Measurements from ENCODE around the gene SF3A2.
A peak's percentile ranks its signal among the peaks of the same experiment; 100 is the strongest.

The SF3A2 gene

DNA sequence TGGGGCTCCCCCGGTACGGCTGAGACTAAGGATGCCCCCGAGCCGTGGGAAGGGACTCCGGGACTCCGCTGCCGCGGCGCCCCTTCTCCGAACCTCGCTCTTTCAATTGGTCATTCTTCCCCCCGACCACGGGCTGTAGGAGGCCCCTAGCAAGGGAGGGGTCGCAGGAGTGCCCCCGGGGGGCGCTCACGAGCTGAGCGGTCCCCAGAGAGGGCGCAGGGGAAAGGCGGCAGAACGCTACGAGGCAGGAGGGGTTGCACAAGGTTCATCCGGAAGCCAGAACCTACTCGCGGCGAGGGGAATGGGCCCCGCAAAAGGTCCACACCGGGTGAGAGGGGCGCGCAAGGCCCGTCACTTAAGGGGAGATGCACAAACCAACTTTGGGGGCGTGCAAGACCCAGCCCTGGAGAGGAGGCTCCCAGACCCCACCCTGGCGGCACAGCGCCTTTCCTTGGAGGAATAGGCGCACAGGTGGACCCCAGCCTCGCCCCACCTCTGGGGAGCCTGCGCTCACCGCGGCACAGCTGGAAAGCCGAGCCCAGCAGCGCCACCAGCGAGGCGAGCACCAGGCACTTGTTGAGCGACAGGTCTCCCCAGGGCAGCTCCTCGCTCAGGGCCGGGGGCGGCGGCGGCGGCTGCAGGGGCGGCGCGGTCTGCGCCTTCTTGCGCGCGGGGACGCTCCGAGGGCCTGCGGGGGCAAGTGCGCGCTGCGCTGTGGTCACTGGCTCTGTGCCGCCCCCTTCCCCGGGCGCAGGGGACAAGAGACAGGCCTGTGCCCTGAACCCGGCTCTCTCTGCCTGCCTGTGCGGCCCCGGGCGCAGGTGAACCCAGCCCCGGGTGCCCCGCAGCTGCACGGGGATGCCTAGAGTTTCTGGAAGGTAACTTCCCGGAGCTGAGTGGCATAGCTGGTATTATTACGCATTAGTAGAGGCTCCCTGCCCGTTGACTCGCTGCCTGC lies 16.8 kb downstream of the SF3A2 start:
- no peak for DNase-seq (ENCODE audit: low read depth)

DNA sequence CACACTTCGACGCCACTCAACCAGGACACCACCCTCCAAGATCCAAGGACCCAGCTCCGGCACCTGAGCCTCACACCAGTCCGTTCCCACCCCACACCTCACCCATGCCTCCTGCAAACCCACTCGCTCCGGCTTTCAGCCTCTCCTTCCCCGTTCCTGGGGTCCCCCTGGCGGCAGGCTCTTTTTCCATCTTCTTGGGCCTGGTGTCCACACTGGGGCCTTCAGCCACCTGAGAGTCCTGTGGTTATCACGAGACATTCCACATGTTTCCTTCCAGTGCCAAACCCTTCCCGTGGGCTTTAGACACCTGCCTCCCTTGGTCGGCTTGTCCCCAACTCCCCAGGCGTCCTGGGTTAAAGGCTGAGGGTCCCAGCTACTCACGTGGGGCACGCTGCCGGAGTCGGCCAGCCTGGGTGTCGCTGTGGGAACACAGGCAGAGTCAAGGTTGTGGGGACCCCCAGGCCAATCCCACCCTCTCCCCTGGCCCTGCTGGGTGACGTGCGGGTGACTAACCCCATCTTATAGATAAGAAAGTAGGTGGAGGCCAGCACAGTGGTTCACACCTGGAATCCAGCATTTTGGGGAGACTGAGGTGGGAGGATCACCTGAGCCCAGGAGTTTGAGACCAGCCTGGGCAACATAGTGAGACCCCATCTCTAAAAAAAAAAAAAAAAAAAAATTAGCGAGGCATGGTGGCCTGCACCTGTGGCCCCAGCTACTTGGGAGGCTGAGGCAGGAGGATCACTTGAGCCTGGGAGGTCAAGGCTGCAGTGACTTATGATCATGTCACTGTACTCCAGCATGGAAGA lies 17.6 kb downstream of the SF3A2 start:
- no peak for DNase-seq (ENCODE audit: low read depth)

DNA sequence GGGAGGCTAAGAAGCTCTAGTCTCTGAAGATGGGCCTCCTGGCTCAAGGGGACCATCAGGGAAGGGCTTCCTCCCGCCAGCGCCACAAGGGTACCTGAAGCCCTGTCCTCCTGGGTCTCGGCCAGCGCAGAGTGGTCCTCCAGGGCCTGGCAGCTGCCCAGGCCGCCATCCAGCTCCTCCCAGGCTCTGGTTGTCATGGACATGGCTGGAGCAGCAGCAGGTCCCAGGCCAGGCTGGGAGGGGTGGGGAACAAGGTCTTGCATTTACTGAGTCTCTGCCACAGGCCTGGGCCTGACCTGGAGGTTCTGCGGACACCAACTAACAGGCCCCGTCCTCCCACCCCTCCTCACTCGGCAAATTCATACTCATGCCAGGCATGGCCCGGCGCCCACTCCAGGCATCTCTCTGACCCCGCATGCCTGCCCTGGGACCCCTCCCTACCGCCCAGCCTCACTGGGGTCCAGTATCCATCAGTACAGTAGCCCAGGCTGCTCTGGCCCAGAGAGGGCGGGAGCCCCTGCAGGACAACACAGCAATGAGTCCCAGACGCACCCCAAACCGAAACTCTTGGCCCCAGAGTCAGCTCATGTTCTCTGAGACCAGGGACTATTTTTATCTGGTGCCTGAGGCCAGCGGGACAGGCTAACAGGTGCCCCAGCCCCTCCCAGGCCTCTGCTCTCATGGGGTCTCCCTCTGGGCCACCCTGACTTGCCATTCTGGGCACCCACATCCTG lies 18.7 kb downstream of the SF3A2 start:
- no peak for DNase-seq (ENCODE audit: low read depth)

DNA sequence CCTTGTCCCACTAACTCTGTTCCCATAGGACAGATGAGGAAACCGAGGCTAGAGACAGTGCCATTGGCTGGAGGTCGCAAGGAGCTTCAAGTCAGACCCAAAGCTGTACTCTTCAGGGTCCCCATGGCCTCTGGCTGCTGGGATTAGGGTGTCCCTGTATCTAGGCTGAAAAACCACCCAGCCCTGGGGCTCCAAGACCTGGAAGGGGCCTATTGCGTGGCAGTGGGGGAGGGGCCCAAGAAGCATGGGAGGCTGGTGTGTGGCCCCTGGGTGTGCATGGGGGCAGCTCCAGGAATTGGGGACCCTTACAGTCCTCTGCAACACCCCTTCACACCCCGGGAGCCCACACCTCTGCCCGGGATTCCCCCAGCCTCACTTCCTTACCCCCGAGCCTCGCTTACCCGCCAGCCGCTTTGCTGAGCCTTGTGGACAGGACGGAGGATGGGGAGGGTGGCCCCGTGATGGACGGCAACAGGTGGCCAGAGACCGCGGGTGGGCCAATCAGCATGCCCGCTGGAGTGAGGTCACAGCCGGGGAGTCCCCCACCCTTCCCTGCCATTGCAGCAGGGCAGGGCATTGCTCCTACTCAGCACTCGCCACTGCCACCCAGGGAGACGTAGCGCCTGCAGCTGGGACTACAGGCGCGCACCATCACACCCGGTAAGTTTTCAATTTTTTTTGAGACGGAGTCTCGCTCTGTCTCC lies 19.5 kb downstream of the SF3A2 start, which contains the start of gene JSRP1:
TSS of gene JSRP1 (minus strand) at position 436 of the 704 bp plus-strand sequence. CDS start 1,103 bp downstream, outside the sequence.
- DNase-seq (ENCODE audit: low read depth), result no peak

DNA sequence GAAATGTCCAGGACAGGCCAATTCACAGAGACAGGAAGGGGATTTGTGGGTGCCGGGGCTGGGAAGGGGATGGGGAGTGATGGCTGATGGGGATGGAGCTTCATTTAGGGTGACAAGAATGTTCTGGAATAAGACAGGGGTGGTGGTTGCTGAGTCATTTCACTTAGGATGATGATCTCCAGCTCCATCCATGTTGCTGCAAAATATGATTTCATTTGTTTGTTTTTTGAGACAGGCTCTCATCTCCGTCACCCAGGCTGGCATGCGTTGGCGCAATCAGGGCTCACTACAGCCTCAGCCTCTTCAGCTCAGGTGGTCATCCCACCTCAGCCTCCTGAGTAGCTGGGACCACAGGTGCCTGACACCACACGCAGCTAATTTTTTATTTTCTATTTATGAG lies 22.7 kb downstream of the SF3A2 start:
- DNase-seq (ENCODE audit: low read depth), result no peak

DNA sequence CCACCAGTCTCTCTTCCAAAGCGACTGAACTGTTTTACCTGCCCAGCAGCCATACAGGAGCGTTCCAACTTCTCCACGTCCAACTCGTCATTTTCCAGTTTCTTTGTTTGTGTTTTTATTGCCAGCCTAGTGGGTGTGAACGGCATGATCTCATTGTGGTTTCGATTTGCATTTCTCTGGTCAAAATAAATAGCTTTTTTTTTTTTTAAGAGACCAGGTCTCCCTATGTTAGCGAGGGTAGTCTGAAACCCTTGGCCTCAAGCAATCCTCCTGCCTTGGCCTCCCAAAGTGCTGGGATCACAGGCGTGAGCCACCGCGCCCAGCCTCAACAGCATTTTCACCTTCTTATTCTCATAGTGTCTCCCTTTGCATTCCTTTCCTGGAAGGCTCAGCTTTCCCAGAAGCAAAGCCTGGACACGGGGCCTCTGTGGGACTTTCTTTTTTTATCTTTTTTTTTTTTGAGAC lies 23.7 kb downstream of the SF3A2 start:
- DNase-seq (ENCODE audit: low read depth), result no peak

DNA sequence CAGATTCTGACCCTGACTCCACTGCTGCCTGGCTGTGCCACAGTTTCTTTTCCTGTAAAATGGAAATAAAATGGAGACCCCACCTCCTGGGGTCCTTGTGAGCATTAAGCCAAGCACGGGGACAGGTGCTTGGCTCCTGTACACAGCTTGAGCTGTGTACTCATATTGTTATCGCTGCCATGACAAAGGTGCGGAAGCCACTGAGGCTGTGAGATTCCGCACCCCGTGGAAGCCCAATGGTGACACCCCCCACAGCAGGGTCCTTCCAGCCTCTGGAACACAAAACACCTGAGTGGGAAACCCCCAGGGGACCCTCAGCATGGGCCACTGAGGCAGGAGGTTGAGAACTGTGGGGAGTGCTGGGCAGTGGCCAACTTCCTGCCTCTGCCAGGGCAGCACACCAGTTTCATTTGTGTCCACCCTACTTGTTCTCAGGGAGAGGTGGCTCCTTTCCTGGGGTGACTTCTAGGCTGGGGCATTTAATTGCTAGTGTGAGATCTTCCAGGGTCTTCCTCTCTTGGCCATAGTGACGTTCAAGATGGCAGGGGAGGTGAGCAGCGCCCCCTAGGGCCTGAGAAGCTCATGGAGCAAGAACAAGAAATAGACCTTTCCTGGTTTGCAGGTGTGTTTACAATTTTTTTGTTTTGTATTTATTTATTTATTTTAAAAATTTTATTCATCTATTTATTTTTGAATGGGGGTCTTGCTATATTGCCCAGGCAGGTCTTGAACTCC lies 25.0 kb downstream of the SF3A2 start:
- no peak for DNase-seq (ENCODE audit: low read depth)

DNA sequence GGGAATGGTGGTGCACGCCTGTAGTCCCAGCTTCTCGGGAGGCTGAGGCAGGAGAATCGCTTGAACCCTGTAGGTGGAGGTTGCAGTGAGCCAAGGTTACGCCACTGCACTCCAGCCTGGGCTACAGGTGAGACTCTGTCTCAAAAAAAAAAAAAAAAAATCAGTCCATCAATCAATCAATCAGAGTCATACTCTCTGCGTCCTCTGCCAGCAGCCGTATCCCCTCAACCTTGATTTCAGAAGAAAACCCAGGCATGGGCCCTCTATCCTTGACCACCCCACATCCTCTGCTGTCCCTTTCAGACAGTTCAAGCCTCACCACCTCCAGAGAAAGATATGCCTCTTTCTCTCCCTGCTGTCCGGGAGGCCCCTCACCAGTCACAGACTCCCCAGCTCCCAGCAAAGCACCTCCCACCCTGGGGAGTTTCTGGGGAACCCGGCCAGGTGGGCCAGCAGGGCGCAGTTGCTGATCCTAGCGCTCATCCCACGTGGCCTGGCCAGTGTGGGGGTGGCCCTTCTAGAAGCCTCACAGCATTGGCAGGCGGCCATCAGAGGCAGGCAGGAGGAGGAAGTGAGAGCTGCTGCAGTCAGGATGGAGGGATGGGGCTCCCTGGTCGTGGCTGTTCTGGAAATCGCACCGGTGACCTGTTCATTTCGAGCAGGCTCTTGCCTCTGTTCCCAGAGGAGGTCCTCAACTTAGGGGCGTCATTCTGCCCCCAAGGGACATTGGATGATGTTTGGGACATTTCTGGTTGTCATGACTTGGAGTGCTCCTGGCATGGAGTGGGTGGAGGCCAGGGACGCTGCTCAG lies 29.8 kb downstream of the SF3A2 start:
- DNase-seq (ENCODE audit: low read depth), result no peak

DNA sequence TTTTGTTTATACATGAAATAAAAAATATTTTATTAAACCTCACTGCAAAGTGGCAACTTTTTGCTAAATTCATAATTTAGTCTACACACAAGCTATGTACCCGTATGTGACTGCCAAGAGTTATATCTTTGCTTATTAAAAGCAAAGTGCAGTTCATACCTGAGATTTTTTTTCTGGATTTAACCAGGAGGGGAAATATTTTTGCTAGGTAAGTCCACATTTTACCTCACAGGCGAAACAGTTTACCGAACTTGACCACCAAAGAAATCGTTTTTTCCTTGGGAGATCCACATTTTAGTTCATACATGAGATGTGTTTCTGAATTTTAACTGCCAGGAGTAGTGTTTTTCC lies 31.8 kb downstream of the SF3A2 start:
- DNase-seq (ENCODE audit: low read depth), result no peak

DNA sequence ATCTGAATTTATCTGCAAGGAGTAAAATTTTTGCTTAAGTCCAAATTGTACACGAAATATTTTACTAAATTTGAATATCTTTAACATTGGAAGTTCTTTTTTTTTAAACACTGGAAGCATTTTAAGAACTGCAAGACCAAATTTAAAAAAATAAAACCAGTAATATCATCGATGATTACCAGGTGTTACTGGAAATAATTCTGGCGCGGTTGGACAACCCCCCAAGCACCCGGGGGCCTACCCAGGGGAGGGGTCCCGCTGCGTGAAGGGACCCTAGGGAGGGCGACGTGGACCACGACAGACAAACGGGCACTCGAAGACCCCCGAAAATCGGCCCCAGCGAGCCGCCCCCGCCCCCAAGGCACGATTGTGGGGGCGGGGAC lies 32.2 kb downstream of the SF3A2 start:
- DNase-seq (ENCODE audit: low read depth), result no peak

DNA sequence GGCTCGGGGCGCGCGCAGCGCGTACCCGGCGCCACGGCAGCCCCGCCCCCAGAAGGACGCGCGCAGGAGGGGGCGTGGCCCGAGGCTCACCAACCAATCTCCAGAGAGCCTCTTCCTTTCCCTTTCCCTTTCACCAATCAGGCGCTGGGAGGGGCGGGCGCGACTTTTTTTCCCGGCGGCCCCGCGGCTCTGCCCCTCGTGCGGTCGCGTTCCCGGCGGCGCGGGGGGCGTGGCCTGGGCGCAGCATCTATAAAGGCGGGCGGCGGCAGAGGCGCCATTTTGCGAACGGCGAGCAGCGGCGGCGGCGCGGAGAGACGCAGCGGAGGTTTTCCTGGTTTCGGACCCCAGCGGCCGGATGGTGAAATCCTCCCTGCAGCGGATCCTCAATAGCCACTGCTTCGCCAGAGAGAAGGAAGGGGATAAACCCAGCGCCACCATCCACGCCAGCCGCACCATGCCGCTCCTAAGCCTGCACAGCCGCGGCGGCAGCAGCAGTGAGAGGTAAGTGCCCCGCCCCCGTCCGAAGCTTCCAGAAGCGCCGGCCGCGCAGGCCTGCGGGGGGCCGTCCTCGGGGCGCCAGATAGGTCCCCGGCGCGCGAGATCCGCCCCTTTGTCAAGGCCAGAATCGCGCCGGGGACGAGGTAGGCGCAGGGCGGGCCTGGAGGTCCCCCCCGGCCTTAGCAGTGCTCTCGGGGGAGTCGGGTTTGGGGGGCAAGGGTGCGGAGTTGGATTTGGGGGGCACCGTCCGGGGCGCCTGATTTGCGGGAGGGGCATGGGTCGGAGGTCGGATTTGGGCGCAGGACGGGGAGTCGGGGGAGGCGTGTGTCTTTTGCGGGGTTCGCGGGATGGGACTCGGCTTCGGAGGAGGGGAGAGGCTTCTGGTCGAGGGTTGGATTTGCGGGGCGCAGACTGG lies 32.9 kb downstream of the SF3A2 start:
- peak; percentile 64 for DNase-seq (ENCODE audit: low read depth)

DNA sequence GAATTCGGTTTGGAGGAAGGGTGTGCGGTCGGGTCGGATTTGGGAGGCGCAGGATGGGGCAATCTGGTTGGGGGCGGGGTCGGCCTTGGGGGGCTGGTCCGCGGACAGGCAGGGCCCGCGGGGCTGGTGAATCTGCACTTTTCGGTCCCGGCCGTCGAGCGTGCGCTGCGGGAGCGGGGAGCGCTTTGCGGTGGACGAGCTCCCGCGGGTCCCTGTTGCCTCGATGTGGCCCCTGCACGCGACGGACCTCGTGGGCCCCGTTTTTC lies 33.5 kb downstream of the SF3A2 start:
- DNase-seq (ENCODE audit: low read depth), result no peak

DNA sequence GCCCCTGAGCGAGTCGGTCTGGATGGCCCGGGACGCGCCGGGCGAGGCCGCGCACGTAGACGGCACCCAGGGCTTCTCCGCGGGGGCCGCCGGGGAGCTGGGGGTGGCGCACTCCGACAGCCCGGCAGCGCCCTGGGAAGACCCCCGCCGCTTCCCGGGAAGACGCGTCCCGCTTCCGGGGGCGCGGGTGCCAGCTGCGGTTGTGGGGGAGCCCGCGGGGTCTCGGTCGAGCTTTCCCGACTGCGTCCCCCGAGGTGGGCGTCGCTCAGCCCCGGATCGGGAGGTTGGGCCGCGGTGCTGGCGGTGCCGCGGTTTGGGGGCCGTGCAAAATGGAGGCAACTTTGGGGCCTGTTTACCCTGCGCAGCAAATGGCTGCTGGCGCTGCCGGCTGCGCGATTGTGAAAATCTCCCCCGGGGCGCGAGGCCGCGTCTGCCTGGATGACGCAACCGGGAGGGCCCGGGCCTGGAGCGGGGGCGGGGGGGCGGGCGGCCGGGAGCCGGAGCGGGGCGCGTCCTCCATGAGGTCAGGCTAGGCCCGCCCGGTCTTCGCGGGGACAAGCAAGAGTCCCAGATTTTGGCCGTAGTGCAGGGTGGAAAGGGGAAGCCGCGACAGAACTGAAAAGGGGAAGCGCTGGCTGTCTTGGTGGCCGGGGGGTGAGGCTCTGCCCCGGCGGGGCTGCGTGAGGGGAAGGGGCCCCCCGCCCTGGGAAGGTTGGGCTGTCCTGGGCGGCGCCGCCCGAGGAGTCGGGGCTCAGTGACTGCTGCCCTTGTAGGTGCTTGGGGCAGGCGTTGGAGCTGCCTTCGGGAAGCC lies 34.0 kb downstream of the SF3A2 start:
- peak; percentile 26 for DNase-seq (ENCODE audit: low read depth)

DNA sequence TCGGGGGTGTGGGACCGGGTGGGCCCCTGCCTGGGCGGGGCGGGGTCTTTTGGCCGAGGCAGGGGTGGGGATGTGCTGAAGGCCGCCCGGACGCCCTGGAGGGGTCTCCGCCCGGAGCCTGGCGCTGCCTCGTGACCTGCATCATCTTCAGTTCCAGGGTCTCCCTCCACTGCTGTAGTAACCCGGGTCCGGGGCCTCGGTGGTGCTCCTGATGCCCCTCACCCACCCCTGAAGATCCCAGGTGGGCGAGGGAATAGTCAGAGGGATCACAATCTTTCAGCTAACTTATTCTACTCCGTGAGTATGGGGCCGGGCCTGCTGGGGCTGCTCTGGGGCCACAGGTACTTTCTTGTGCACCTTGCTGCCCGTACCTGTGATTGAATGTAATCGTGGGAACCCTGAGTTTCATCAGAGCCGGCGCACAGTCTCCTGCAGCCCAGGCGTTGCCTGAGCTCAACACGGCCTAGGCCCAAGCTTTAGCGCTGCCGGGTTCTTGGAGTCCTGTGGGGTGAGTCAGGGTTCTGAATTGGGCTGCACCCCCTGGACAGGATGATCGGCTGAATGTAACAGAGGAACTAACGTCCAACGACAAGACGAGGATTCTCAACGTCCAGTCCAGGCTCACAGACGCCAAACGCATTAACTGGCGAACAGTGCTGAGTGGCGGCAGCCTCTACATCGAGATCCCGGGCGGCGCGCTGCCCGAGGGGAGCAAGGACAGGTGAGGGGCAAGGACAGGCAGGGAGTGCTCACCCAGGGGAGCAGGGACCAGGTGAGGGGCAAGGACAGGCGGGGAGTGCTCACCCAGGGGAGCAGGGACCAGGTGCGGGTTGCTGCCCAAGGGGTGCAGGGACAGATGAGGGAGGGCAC lies 34.8 kb downstream of the SF3A2 start:
- DNase-seq (ENCODE audit: low read depth), result peak; percentile 48

DNA sequence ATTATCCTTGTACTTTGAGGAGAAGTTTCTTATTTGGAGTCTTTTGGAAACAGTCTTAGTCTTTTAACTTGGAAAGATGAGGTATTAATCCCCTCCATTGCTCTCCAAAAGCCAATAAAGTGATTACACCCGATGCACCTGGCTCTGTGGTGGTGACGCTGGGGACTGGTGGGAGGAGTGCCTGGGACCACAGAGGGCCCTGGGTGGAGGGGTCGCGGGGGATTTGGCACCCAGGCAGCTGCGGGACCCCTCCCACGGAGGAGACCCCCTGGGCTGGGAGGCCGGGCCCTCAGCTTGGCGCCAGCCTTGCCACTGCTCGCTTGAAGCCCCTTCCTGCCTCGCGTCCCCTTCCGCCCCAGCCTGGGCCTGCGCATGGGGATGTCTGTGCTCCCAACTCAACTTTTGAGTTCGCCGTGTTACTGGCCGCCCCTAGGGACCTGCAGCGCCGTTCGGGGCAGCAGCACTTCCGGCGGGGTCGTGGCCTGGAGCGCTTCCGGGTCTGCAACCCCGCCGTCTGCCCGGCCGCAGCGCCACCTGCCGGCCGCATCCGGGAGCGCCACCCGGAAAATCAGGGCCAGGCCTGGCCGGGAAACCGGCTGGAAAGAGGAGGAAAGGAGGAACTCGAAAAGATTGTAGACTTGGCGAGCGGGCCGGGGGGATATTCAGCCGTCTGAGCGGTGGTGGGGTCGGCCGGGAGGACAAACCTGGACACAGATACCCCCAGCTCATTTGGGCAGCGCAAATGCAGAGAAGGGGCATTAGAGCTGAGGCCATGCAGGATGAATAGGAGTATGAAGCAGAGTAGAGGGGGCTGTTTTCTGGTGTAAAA lies 36.9 kb downstream of the SF3A2 start:
- DNase-seq (ENCODE audit: low read depth), result no peak

DNA sequence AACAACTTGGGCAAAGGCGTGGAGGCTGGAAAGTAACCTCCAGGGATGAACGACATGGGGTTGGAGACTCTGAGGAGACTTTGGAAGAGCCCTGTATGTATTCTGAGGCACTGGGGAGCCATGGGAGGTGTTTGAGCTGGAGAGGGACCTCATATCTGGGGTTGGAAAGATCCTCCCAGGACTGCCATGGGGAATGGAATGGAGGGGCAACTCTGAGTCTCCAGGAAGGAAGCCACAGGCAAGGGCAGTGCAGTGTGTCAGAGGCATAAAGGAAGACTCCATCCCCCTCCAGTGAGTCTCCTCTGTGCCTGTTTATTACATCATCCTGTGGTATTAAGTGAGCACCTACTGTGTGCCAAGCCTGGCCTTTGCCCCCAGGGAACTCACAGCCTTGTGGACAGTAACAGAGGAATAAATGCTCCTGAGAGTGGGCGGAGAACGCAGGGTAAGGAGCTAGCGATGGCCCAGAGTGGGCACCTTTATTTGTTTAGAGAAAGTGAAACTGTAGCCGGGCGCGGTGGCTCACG lies 37.6 kb downstream of the SF3A2 start:
- no peak for DNase-seq (ENCODE audit: low read depth)
